DMS79 treated with DMSO at 0.1 percent for 48 hours (cell line): ENCODE measurements around the gene CEP128.
"Not testable (repeated sequence)": the region's sequence is repeated elsewhere in the genome, so short reads cannot be mapped to it uniquely, and the experiment has no call there.

Experiments
- DNase-seq: peaks from one replicate; lab custom pipeline; 2025; lab: John Stamatoyannopoulos, UW

Gene CEP128

GRCh38 chr14:80953211-80953610 is 11.7 kb upstream of the CEP128 start:
- DNase-seq, result not testable (repeated sequence)

DNA sequence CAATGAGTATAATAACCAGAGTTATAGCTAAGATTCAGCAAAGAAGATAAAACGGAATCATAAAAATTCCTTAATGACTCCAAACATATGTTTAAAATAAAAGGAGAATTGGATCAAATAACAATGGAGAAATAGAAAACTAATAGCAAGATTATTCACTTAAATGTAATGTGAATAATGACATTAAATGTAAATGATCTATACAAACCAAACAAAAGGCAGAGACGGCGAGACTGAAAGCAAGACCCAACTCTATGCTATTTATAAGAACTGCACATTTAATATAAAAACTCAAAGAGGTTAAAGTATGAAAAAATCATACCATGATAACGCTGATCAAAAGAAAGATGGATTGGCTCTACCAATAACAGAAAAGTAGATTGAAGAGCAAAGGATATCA is 10.0 kb upstream of the CEP128 start:
- DNase-seq, result no peak

DNA sequence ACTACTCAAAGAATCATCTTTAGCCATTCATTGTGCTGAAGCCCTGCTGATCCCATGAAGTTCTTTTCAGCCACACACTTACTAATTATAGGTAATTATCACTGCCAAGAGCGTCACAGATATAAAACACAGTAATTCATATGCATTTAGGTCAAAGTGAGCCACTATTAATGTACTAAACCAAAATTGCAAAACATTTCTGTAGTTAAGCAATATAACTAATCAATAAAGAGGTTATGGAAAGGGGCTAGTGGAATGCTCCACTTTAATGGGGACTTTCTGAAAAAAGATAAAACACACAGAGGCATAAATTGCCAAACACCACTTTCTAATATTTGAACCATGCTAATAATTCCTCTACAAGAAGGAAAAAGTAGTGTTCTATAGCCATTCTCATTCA is 6.8 kb upstream of the CEP128 start:
- no peak for DNase-seq

GRCh38 chr14:80946797-80947196 is 5.3 kb upstream of the CEP128 start:
- no peak for DNase-seq

- no peak for DNase-seq
Observed at GRCh38 chr14:80946187-80946586, 4.6 kb upstream of the CEP128 start.

DNA sequence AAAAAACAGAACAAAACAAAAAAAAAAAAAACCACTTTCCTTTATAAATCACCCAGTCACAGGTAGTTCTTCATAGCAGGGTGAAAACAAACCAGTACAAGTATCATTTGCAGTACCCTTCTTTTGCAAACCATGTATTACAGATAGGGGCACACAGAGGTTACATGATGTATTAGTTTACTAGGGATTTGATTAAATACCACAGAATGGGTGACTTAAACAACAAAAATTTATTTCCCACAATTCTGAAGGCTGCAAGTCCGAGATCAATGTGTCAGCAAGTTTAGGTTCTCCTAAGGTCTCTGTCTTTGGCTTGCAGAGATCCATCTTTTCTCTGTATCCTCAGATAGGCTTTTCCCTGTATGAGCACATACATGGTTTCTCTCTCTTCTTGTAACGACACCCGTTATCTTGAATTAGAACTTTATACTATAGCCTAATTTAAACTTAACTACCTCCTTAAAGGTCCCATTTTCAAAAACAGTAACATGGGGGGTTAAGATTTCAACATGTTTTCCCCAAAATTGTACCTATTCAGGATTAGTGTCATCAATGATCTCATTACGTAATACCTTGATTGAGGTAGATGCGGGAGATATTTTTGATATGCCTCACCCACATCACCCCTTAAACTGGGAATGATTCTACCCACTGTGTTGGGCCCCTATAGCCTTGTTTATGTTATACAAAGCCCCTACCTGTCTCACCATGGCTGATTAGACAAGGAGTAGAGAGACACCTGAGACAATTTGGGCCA is 3.5 kb upstream of the CEP128 start:
- DNase-seq, result no peak

DNA sequence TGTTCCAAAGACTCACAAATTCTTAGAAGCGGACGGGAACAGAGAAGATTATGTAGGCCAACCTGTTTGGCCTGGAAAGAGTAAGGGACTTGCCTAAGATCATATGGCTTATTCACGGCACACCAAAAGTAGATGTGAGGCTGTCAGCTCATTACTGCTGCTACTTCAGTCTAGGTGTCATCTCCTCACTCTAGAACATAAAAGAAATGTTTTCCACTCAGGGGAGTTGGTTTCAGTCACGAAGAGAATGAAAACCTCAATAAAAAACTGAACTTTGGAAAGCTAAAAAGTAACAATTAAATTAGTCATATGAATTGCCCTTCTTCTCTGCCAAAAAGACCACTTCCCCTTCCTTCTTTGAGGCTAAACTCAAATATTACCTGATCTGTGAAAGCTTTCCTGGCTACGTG is 658 bp upstream of the CEP128 start:
- DNase-seq, result peak; percentile 59

DNA sequence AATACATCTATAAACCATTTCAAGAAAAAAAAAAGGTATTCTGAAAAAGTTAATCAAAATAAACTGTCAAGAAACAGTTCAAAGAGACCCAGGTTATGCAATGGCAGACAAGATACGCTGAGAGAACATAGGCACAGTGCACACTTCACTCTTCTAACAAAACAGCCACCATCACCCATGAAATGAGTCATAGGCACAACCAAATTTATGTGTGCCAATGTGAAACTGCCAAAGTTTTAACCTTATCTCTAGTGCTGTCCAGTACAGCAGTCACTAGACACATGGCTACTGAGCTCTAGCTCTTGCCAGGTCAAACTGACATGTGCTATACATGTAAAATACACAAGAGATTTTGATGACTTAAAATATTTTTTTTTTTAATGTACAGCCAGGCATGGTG is 1.4 kb downstream of the CEP128 start:
- DNase-seq, result no peak

DNA sequence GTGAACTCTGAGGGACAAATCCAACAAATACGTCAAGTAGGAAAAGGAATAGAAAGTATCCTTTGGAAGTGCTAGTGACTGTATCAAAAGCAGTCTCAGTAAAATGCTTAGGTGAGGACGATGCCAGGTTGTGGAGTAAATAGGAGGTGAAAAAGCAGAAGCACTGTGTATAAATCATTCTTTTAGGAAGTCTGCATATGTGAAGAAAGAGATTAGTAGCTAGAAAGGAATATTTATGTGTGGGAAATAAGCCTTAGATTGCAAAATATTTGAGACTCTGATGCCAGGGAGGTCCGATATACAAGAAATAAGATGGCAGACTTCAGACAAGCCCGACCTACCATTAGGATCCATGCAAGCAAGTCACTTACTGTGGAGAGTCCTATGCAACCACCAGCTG is 7.9 kb downstream of the CEP128 start:
- DNase-seq, result no peak

- DNase-seq, result no peak
Observed at GRCh38 chr14:80933282-80933681, 8.3 kb downstream of the CEP128 start.

DNA sequence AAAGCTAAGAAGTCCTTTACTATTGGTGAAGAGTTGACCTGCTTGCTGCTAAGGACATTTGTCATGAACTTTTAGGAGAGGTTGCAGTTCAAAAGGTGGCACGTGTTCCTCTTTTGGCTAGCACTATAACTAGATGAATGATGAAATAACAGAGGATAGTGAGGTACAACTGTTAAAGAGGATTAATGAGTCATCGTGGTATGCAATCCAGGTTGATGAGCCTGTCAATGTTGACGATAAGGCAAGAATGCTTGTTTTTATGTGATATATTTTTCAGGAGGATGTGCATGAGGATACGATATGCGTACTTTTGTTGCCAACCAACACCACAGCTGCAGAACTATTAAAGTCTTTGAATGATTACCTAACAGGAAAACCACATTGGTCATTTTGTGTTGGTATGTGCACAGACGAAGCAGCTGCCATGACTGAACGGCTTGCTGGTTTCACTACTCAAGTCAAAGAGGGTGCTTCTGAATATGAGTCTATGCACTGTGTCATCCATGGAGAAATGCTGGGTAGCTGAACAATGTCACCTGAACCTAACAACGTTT is 10.6 kb downstream of the CEP128 start:
- DNase-seq, result peak; percentile 15

DNA sequence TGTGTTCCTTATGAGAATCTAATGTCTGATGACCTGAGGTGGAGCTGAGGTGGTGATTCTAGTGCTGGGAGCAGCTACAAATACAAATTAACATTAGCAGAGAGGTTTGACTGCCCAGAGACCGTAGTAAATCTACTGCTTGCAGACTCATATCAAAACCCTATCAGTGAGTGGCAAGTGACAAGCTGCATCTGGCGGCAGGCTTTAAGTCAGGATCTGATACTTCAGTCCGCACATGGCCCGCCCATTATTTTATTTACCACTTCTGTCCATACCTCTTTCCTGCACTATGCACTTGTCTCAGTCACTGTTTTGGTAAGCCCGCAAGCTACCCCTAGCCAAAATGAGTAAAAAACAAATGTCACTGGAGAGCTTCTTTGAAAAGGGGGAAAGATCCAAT is 11.4 kb downstream of the CEP128 start:
- DNase-seq, result no peak

- no peak for DNase-seq
Observed at GRCh38 chr14:80927083-80927989, 14.2 kb downstream of the CEP128 start.

DNA sequence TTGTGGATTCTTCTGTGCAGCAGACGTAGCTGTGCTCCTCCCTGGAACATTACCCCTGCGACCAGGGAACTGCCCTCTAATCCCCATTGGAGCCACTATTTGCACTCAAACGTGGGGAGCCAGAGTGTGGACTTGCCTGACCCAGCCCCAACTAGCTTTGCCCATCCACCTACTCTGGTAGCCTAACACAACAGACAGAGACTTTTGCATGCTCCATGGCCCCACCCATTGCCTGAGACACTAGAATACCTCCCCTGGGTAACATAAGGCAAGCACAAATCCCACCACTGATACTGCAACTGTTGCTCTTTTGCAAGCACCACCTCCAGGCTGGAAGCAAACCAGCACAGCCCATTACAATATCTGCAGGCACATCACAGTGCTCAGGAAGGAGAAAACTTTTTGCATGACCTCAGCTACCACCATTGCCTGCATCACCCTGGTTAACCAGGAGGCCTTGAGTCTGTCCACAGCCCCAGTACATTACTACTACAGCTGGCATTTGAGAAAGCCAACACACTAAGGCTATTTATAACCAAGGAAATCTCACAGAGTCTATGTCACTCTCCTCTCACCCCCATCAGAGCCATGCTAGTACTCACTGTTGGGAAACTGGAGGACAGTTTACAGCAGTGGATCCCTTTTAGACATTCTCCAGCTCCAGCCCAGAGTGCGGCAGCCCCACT is 15.0 kb downstream of the CEP128 start:
- no peak for DNase-seq

GRCh38 chr14:80924365-80925103 is 17.0 kb downstream of the CEP128 start:
- DNase-seq, result no peak

- peak; percentile 32 for DNase-seq
Observed at GRCh38 chr14:80923368-80923767, 18.2 kb downstream of the CEP128 start.

- DNase-seq, result no peak
Observed at GRCh38 chr14:80919622-80920021, 21.9 kb downstream of the CEP128 start.

DNA sequence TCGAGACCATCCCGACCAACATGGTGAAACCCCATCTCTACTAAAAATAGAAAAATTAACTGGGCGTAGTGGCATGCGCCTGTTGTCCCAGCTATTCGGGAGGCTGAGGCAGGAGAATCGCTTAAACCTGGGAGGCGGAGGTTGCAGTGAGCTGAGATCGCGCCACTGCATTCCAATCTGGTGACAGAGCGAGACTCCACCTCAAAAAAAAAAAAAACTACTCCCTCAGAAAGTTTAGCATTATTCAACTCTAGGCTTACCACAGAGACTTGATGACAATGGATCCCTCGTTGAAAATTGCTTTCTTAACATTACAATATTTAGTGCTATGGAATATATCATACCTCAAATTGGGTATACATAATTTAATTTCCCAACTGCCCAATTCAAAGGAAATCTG is 29.5 kb downstream of the CEP128 start:
- DNase-seq, result not testable (repeated sequence)

GRCh38 chr14:80906946-80907345 is 34.6 kb downstream of the CEP128 start:
- DNase-seq, result no peak

- no peak for DNase-seq
Observed at GRCh38 chr14:80906336-80906735, 35.2 kb downstream of the CEP128 start.

- DNase-seq, result no peak
Observed at GRCh38 chr14:80902608-80903007, 38.9 kb downstream of the CEP128 start.

DNA sequence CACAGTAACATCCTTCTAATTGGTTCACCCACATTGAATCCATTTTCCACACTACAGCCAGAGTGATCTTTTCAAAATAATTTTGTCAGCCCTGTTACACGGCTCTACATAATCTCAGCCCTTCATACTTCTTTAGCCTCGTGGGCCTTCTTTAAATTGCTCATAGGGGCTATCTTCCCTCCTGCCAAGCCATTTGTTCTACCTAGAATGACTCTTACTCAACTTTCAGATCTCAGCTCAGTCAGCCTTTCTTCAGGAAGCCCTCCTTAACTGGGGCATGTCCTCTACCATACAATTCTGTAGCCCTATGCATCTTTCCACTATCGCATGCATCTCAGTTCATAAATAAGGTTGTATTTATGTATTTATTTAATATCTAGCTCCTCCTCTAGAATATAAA is 39.7 kb downstream of the CEP128 start:
- no peak for DNase-seq
